HCT116 (cell line): ENCODE results near the gene PLRG1. TPM values are rescaled to one million over a fixed set of nuclear protein-coding genes. Genes with fewer than 3 reads are reported as not detected.

ENCODE experiments used
- ATAC-seq: fragments of 200-7000 bp; cut with Tn5 transposase; 2 replicates; pipeline ENCODE4 v1.9.1; 2020; ENCODE audit warnings: mild to moderate bottlenecking, moderate library complexity
- BruUV-seq: library from RNA; stranded (reverse); fragments of 400-500 nt; replicated peaks from 2 replicates; lab custom pipeline; 2021; lab: Mats Ljungman, UMichigan
- CTCF ChIA-PET: fragments of 300-600 bp; sonication (Branson Sonifier 250); formaldehyde crosslinking; loops from one replicate; lab custom pipeline; 2021; ENCODE audit warnings: antibody characterized with exemption; lab: Charles Lee
- POLR2A ChIA-PET: fragments of 300-600, 350-600 bp; sonication (Branson Sonifier 250); formaldehyde crosslinking; loops from one replicate; lab custom pipeline; 2021; ENCODE audit warnings: antibody characterized with exemption; lab: Charles Lee
- RAD21 ChIA-PET, 2 experiments: fragments of 300-600 bp; sonication (Branson Sonifier 250); formaldehyde crosslinking; loops; one replicate each; lab custom pipeline; 2023; ENCODE audit warnings: low total read pairs in 2 of 2; ENCODE audit not compliant: uncharacterized antibody in 2 of 2, unreplicated experiment in 2 of 2, low non-redundant PET in 1 of 2; lab: Charles Lee
- DNase-seq: peaks from one replicate; pipeline ENCODE4 v3.0.0-alpha.2; 2010; ENCODE audit warnings: low read depth, low spot score
- H2AFZ ChIP-seq: fragments of 200-600 bp; shearing (Covaris generic), sonication (generic); 2 replicates; pipeline ENCODE4 v1.6.1; 2017; ENCODE audit warnings: low read depth, mixed run types, mixed read lengths, antibody characterized with exemption, low read length; ENCODE audit not compliant: poor library complexity, severe bottlenecking
- H3K27ac ChIP-seq: 2 replicates; pipeline ENCODE4 v1.5.1; 2012; ENCODE audit warnings: low read depth, low read length
- H3K27me3 ChIP-seq: fragments of 200-600 bp; sonication (generic); 2 replicates; pipeline ENCODE4 v1.6.1; 2016; ENCODE audit warnings: mixed run types, low read length, mixed read lengths; ENCODE audit not compliant: insufficient read depth
- H3K36me3 ChIP-seq, 2 experiments: fragments of 200-500 bp in 1 of 2; fragments of 200-600 bp in 1 of 2; sonication (Bioruptor generic) in 1 of 2; sonication (generic) in 1 of 2; 2 replicates each; pipeline versions ENCODE4 v1.5.1 to v1.6.1; 2014 to 2016; ENCODE audit warnings: low read length in 2 of 2, inconsistent platforms in 1 of 2, mixed read lengths in 1 of 2, mixed run types in 1 of 2; ENCODE audit not compliant: insufficient read depth in 2 of 2, control insufficient read depth in 1 of 2
- H3K4me1 ChIP-seq, 2 experiments: fragments of 200-600 bp in 1 of 2; sonication (generic) in 1 of 2; 2 replicates each; pipeline versions ENCODE4 v1.5.1 to v1.6.1; 2012 to 2017; ENCODE audit warnings: low read length in 2 of 2, inconsistent platforms in 1 of 2, mild to moderate bottlenecking in 1 of 2, mixed read lengths in 1 of 2, mixed run types in 1 of 2, moderate library complexity in 1 of 2; ENCODE audit not compliant: insufficient read depth in 2 of 2, control insufficient read depth in 1 of 2
- H3K4me2 ChIP-seq: fragments of 200-600 bp; sonication (generic); 2 replicates; pipeline ENCODE4 v1.6.1; 2017; ENCODE audit warnings: mixed run types, low read length, mixed read lengths
- H3K4me3 ChIP-seq, 2 experiments: fragments of 200-600 bp in 1 of 2; sonication (generic) in 1 of 2; replicated peaks in 1 of 2; 2 replicates each; pipeline ENCODE4 v1.5.1; 2011 to 2016; ENCODE audit warnings: low read length in 2 of 2, control low read depth in 1 of 2, low read depth in 1 of 2, mild to moderate bottlenecking in 1 of 2, mixed read lengths in 1 of 2, mixed run types in 1 of 2
- H3K79me2 ChIP-seq: fragments of 200-600 bp; sonication (generic); 2 replicates; pipeline ENCODE4 v1.6.1; 2017; ENCODE audit warnings: mild to moderate bottlenecking, mixed run types, low read length, moderate library complexity, mixed read lengths; ENCODE audit not compliant: insufficient read depth
- H3K9ac ChIP-seq: fragments of 200-600 bp; sonication (generic); 2 replicates; pipeline ENCODE4 v1.6.1; 2016; ENCODE audit warnings: low read length, mixed read lengths
- H3K9me2 ChIP-seq: fragments of 200-600 bp; sonication (generic), shearing (Covaris generic); 2 replicates; pipeline ENCODE4 v1.6.1; 2017; ENCODE audit warnings: mixed run types, mild to moderate bottlenecking, moderate library complexity; ENCODE audit not compliant: insufficient read depth
- H3K9me3 ChIP-seq, 2 experiments: fragments of 200-500 bp in 1 of 2; fragments of 200-600 bp in 1 of 2; sonication (Bioruptor generic) in 1 of 2; sonication (generic) in 1 of 2; 2 replicates each; pipeline ENCODE4 v1.6.1; 2014 to 2017; ENCODE audit warnings: low read length in 2 of 2, mixed read lengths in 2 of 2, inconsistent platforms in 1 of 2, low read depth in 1 of 2, mild to moderate bottlenecking in 1 of 2, mixed run types in 1 of 2, moderate library complexity in 1 of 2; ENCODE audit not compliant: control insufficient read depth in 1 of 2, insufficient read depth in 1 of 2
- H4K20me1 ChIP-seq: fragments of 200-600 bp; sonication (generic), shearing (Covaris generic); 2 replicates; pipeline ENCODE4 v1.6.1; 2017; ENCODE audit warnings: mixed run types, mild to moderate bottlenecking, moderate library complexity; ENCODE audit not compliant: insufficient read depth
- CBX3 ChIP-seq: IDR thresholded peaks from 2 replicates; pipeline ENCODE4 v1.6.1; 2012; ENCODE audit warnings: low read depth
- EGR1 ChIP-seq: IDR thresholded peaks from 2 replicates; pipeline ENCODE4 v1.6.1; 2012; ENCODE audit warnings: low read depth
- ELF1 ChIP-seq: IDR thresholded peaks from 2 replicates; pipeline ENCODE4 v1.6.1; 2012; ENCODE audit warnings: low read depth, borderline replicate concordance
- EZH2 ChIP-seq: fragments of 200-600 bp; sonication (generic); IDR thresholded peaks from 2 replicates; pipeline ENCODE4 v1.6.1; 2017; ENCODE audit warnings: antibody characterized with exemption, mixed run types
- EZH2phosphoT487 ChIP-seq: fragments of 200-600 bp; IDR thresholded peaks from 2 replicates; pipeline ENCODE4 v1.6.1; 2018; ENCODE audit warnings: antibody characterized with exemption, borderline replicate concordance
- FOSL1 ChIP-seq: IDR thresholded peaks from 2 replicates; pipeline ENCODE4 v1.6.1; 2012; ENCODE audit warnings: low read depth
- RAD21 ChIP-seq: IDR thresholded peaks from 2 replicates; pipeline ENCODE4 v1.6.1; 2012; ENCODE audit warnings: low read depth, mild to moderate bottlenecking
- SIN3A ChIP-seq: IDR thresholded peaks from 2 replicates; pipeline ENCODE4 v1.6.1; 2012; ENCODE audit warnings: low read depth
- SP1 ChIP-seq: IDR thresholded peaks from 2 replicates; pipeline ENCODE4 v1.6.1; 2012; ENCODE audit warnings: low read depth
- TCF7L2 ChIP-seq: IDR thresholded peaks from 2 replicates; pipeline ENCODE4 v1.7.0; 2011; ENCODE audit warnings: borderline replicate concordance, inconsistent platforms; ENCODE audit not compliant: insufficient read depth, insufficient read length; ENCODE audit errors: extremely low read depth
- ZFX ChIP-seq: fragments of 450-650 bp; IDR thresholded peaks from 2 replicates; pipeline ENCODE4 v1.6.1; 2017
- intact Hi-C: fragments of 100-400 bp; cut with micrococcal nuclease; formaldehyde crosslinking; loops from 2 replicates; pipeline ENCODE4 v1.10.0; 2022
- total RNA-seq: library from RNA; stranded (reverse); gene quantifications from one replicate; pipeline ENCODE4 v1.2.1, GENCODE V29; 2021; ENCODE audit not compliant: unreplicated experiment
- TF ChIP-seq, protein P1 (sequence below): IDR thresholded peaks from 2 replicates; pipeline ENCODE4 v1.6.1; 2012
- TF ChIP-seq, protein P2 (sequence below): IDR thresholded peaks from 2 replicates; pipeline ENCODE4 v1.6.1; 2011; ENCODE audit warnings: mild to moderate bottlenecking, low read length, moderate library complexity; ENCODE audit not compliant: insufficient replicate concordance; ENCODE audit errors: extremely low read depth
- TF ChIP-seq, protein P3 (sequence below), 3 experiments: fragments of 200-600 bp in 1 of 3; sonication (generic) in 1 of 3; IDR thresholded peaks in 2 of 3; conservative IDR thresholded peaks in 1 of 3; 2 replicates each; pipeline ENCODE4 v1.5.1; 2012 to 2017; ENCODE audit warnings: low read depth in 2 of 3, low read length in 2 of 3, antibody characterized with exemption in 1 of 3, borderline replicate concordance in 1 of 3, control low read depth in 1 of 3, mild to moderate bottlenecking in 1 of 3, mixed read lengths in 1 of 3, mixed run types in 1 of 3, moderate library complexity in 1 of 3; ENCODE audit not compliant: insufficient read depth in 1 of 3
- TF ChIP-seq, protein P4 (sequence below): IDR thresholded peaks from 2 replicates; pipeline ENCODE4 v1.6.1; 2012

The PLRG1 gene
- total RNA-seq, 1 experiment from 2014 or later = 141 TPM

DNA sequence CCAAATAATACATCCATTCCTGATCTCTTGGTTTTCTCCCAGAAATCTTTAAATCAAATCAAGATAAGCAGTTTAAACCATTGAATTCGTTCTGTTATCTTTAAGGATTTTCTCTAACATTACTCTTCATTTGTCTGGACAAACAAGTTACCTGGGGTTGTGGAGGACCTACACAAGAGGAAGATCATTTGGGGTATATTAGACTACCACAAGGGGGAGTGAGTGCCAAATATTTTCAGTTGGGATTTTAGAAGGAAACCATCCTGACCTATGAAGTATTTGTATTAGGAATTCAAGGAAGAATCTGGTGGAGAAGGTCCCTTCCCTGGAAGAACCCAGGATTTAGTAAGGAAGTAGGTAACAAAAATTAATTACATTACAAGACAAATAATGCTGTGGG, 46.6 kb downstream of the PLRG1 start:
- Histone ChIP-seq H3K9ac (no peak overlapping the region), H3K27ac (no peak overlapping the region), H3K27me3 (peaks cover 14% of the 10 kb centered on the region), H3K79me2 (no peaks in the 10 kb centered on the region), H3K9me3 (no peaks in the 10 kb centered on the region), H3K4me2 (no peak overlapping the region), H2AFZ (peak overlapping the region; percentile 5), H3K4me3 (no peak overlapping the region), H4K20me1 (no peaks in the 10 kb centered on the region), H3K9me2 (no peaks in the 10 kb centered on the region)
- POLR2A ChIA-PET = no interaction called here
- no peak for TF ChIP-seq EZH2
- TF ChIP-seq RAD21 = peak; percentile 55; the same call in 1 of the 2 replicates
- TF ChIP-seq EGR1 = no peak
- TF ChIP-seq, protein P1, sequence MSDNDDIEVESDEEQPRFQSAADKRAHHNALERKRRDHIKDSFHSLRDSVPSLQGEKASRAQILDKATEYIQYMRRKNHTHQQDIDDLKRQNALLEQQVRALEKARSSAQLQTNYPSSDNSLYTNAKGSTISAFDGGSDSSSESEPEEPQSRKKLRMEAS = no peak
- no peak for TF ChIP-seq ELF1
- no peak for TF ChIP-seq FOSL1
- TF ChIP-seq EZH2phosphoT487 = no peak
- TF ChIP-seq, protein P2, sequence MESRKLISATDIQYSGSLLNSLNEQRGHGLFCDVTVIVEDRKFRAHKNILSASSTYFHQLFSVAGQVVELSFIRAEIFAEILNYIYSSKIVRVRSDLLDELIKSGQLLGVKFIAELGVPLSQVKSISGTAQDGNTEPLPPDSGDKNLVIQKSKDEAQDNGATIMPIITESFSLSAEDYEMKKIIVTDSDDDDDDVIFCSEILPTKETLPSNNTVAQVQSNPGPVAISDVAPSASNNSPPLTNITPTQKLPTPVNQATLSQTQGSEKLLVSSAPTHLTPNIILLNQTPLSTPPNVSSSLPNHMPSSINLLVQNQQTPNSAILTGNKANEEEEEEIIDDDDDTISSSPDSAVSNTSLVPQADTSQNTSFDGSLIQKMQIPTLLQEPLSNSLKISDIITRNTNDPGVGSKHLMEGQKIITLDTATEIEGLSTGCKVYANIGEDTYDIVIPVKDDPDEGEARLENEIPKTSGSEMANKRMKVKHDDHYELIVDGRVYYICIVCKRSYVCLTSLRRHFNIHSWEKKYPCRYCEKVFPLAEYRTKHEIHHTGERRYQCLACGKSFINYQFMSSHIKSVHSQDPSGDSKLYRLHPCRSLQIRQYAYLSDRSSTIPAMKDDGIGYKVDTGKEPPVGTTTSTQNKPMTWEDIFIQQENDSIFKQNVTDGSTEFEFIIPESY = no peak
- TF ChIP-seq, protein P3, sequence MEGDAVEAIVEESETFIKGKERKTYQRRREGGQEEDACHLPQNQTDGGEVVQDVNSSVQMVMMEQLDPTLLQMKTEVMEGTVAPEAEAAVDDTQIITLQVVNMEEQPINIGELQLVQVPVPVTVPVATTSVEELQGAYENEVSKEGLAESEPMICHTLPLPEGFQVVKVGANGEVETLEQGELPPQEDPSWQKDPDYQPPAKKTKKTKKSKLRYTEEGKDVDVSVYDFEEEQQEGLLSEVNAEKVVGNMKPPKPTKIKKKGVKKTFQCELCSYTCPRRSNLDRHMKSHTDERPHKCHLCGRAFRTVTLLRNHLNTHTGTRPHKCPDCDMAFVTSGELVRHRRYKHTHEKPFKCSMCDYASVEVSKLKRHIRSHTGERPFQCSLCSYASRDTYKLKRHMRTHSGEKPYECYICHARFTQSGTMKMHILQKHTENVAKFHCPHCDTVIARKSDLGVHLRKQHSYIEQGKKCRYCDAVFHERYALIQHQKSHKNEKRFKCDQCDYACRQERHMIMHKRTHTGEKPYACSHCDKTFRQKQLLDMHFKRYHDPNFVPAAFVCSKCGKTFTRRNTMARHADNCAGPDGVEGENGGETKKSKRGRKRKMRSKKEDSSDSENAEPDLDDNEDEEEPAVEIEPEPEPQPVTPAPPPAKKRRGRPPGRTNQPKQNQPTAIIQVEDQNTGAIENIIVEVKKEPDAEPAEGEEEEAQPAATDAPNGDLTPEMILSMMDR (IDR thresholded peaks at IDR 0.05 in 2 of 3, conservative IDR thresholded peaks at IDR 0.05 in 1 of 3; ENCODE audit: borderline replicate concordance in 1 of 3, insufficient read depth in 1 of 3, low read depth in 2 of 3, low read length in 2 of 3) = peak; percentile 35 to 69 (median 66); a peak in 5 of 6 replicates
- no peak for TF ChIP-seq TCF7L2
- TF ChIP-seq SIN3A = no peak
- TF ChIP-seq ZFX = no peak
- TF ChIP-seq CBX3 = 0 out of 2 replicates have a peak, but pooled peaks have one; percentile 17
- TF ChIP-seq, protein P4, sequence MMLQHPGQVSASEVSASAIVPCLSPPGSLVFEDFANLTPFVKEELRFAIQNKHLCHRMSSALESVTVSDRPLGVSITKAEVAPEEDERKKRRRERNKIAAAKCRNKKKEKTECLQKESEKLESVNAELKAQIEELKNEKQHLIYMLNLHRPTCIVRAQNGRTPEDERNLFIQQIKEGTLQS = no peak
- no peak for TF ChIP-seq SP1
- TF ChIP-seq, all 23 proteins: peak for 3
- Histone ChIP-seq H3K4me1 (peaks cover 0 to 2% of the 10 kb centered on the region in 2 experiments; a peak in 1 of 4 replicates), H3K36me3 (no peaks in the 10 kb centered on the region)
- intact Hi-C loops = loop anchor here (5.0 to 10.0 kb wide), 2 partner anchors 429 to 731 kb away; no protein-coding TSS in a partner anchor
- BruUV-seq = no TSS peak
- DNase-seq = peak; percentile 50
- CTCF ChIA-PET = no interaction called here
- RAD21 ChIA-PET = no interaction called here
- ATAC-seq = peak; percentile 78
